PC-3 (cell line): ENCODE data around the gene NEU4. TPM values are rescaled to one million over a fixed set of nuclear protein-coding genes. Genes with fewer than 3 reads are reported as not detected.

ENCODE experiments used
- ATAC-seq: fragments of 200-7000 bp; cut with Tn5 transposase; 2 replicates; pipeline ENCODE4 v1.9.1; 2020; ENCODE audit warnings: mild to moderate bottlenecking, moderate library complexity
- BruUV-seq: library from RNA; stranded (reverse); fragments of 400-500 nt; replicated peaks from 2 replicates; lab custom pipeline; 2021; lab: Mats Ljungman, UMichigan
- CTCF ChIA-PET: fragments of 300-600 bp; sonication (Branson Sonifier 250); formaldehyde crosslinking; loops from one replicate; lab custom pipeline; 2022; ENCODE audit warnings: antibody characterized with exemption; lab: Charles Lee
- POLR2A ChIA-PET: fragments of 300-600 bp; sonication (Branson Sonifier 250); formaldehyde crosslinking; loops from one replicate; lab custom pipeline; 2022; ENCODE audit warnings: antibody characterized with exemption; ENCODE audit not compliant: unreplicated experiment; lab: Charles Lee
- DNase-seq: peaks from one replicate; pipeline ENCODE4 v3.0.0-alpha.2; 2015
- H2AFZ ChIP-seq: fragments of 300-600 bp; sonication (generic); 2 replicates; pipeline ENCODE4 v1.6.0; 2016; ENCODE audit warnings: antibody characterized with exemption, low read length
- H3F3A ChIP-seq: fragments of 300-600 bp; sonication (generic); one replicate; pipeline ENCODE4 v1.6.0; 2017; ENCODE audit warnings: antibody characterized with exemption, low read length, control low read depth, mild to moderate bottlenecking; ENCODE audit not compliant: unreplicated experiment
- H3K27ac ChIP-seq: fragments of 300-600 bp; sonication (generic); 2 replicates; pipeline ENCODE4 v1.5.1; 2016; ENCODE audit warnings: mild to moderate bottlenecking, low read length
- H3K27me3 ChIP-seq: fragments of 300-600 bp; sonication (generic); 2 replicates; pipeline ENCODE4 v1.6.1; 2016; ENCODE audit warnings: low read length, mixed read lengths
- H3K36me3 ChIP-seq: fragments of 300-600 bp; sonication (generic); 2 replicates; pipeline ENCODE4 v1.6.1; 2016; ENCODE audit warnings: low read depth, mixed run types, low read length, mixed read lengths
- H3K4me1 ChIP-seq: fragments of 300-600 bp; sonication (generic); 2 replicates; pipeline ENCODE4 v1.5.1; 2016; ENCODE audit warnings: low read length; ENCODE audit not compliant: insufficient read depth
- H3K4me2 ChIP-seq: fragments of 300-600 bp; sonication (generic); 2 replicates; pipeline ENCODE4 v1.6.0; 2016; ENCODE audit warnings: low read length
- H3K4me3 ChIP-seq: fragments of 300-600 bp; sonication (generic); 2 replicates; pipeline ENCODE4 v1.5.1; 2016; ENCODE audit warnings: mild to moderate bottlenecking, low read length, mixed read lengths
- H3K79me2 ChIP-seq: fragments of 300-600 bp; sonication (generic); 2 replicates; pipeline ENCODE4 v1.6.1; 2017; ENCODE audit warnings: low read length, mixed read lengths
- H3K9ac ChIP-seq: fragments of 300-600 bp; sonication (generic); 2 replicates; pipeline ENCODE4 v1.6.0; 2016; ENCODE audit warnings: mild to moderate bottlenecking, low read length
- H3K9me2 ChIP-seq: fragments of 300-600 bp; sonication (generic); replicated peaks from 2 replicates; pipeline ENCODE4 v1.6.1; 2016; ENCODE audit warnings: mixed run types, low read length, mixed read lengths
- H3K9me3 ChIP-seq: fragments of 300-600 bp; sonication (generic); 2 replicates; pipeline ENCODE4 v1.6.1; 2016; ENCODE audit warnings: low read length, mixed read lengths
- H4K20me1 ChIP-seq: fragments of 300-600 bp; sonication (generic); 2 replicates; pipeline ENCODE4 v1.6.1; 2016; ENCODE audit warnings: low read length, mixed read lengths
- EZH2 ChIP-seq: fragments of 300-600 bp; sonication (generic); IDR thresholded peaks from one replicate; pipeline ENCODE4 v1.6.1; 2017; ENCODE audit warnings: antibody characterized with exemption, mild to moderate bottlenecking, low read length; ENCODE audit not compliant: unreplicated experiment
- EZH2phosphoT487 ChIP-seq: fragments of 300-600 bp; sonication (generic); IDR thresholded peaks from 2 replicates; pipeline ENCODE4 v1.6.1; 2018; ENCODE audit warnings: mild to moderate bottlenecking, antibody characterized with exemption, low read length, borderline replicate concordance
- intact Hi-C: fragments of 100-400 bp; cut with micrococcal nuclease; formaldehyde crosslinking; loops from 2 replicates; pipeline ENCODE4 v1.9.0; 2023
- total RNA-seq: library from RNA; depleted of rRNA; stranded (reverse); fragments of >200 nt; gene quantifications from 2 replicates; pipeline ENCODE4 v1.2.3, GENCODE V29; 2014
- TF ChIP-seq, protein P1 (sequence below): fragments of 300-600 bp; sonication (generic); conservative IDR thresholded peaks from 2 replicates; pipeline ENCODE4 v1.5.1; 2017; ENCODE audit warnings: antibody characterized with exemption, low read depth, mild to moderate bottlenecking, low read length

NEU4 gene
- total RNA-seq, 1 experiment from 2014 or later: not detected

DNA sequence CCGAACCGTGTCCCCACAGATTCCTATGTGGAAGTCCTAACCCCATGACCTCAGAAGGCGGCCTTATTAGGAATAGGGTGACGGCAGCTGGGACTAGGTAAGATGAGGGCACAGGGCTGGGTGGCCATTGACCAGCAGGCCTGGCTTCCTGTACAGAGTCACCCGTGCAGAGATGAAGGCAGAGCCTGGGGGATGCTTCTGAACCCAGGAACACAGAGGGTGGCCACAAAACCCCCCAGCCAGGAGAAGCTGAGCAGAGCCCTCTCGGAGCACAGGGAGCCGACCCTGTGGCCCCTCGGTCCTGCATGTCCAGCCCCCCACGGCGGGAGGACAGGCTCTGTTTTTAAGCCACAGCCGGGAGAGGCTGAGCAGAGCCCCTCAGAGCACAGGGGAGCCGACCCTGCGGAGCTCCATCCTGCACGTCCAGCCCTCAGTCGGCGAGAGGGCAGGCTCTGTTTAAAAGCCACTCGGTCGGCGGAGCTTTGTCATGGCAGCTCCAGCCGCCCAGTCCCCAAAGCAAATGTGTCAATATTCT is 47.0 kb downstream of the NEU4 start:
- H3K4me2 ChIP-seq: no peak overlapping the region
- H2AFZ ChIP-seq: no peak overlapping the region
- no peaks in the 10 kb centered on the region; the same call in 1 of the 2 replicates for H3K4me1 ChIP-seq
- no peak overlapping the region for H3K27ac ChIP-seq
- DNase-seq (no peak), ATAC-seq (no peak)
- BruUV-seq: no TSS peak
- no peak overlapping the region for H3K9ac ChIP-seq
- intact Hi-C loops: no loop called here
- H3K4me3 ChIP-seq: no peak overlapping the region
- H3K36me3 ChIP-seq: no peaks in the 10 kb centered on the region
- no peaks in the 10 kb centered on the region for H3F3A ChIP-seq
- ChIA-PET POLR2A (no interaction called here), CTCF (no interaction called here)
- TF ChIP-seq EZH2phosphoT487: no peak
- H4K20me1 ChIP-seq: no peaks in the 10 kb centered on the region
- no peaks in the 10 kb centered on the region for H3K9me2 ChIP-seq
- no peaks in the 10 kb centered on the region for H3K27me3 ChIP-seq
- no peaks in the 10 kb centered on the region for H3K79me2 ChIP-seq
- no peaks in the 10 kb centered on the region for H3K9me3 ChIP-seq

DNA sequence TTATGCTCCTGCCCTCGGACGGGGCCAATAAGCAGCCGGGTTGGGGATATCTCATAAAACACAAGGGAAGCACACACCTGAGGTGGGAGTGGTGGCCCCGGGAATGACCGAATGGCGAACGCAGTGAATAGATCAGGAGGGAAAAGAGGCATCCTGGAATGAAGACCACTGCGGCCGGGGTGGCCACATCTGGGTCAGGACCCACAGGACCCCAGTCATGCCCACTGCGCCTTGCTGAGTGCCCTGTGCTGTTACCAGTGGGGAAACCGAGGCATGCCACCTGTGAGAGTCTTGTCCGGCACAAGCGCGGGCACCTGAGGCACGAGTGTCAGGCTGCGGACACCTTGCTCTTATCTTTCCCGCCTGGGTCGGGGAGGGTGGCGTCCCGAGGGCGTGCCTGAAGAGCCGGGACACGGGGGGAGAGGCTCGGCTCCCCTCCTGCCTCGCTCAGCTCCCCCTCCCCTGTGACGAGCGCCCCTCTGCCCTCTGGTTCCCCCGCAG is 48.1 kb downstream of the NEU4 start:
- DNase-seq: no peak
- no peak for ATAC-seq
- Histone ChIP-seq H4K20me1 (no peaks in the 10 kb centered on the region), H3F3A (no peaks in the 10 kb centered on the region), H3K9ac (no peak overlapping the region), H3K27me3 (no peaks in the 10 kb centered on the region), H3K27ac (no peak overlapping the region), H3K9me2 (no peaks in the 10 kb centered on the region), H3K4me3 (no peak overlapping the region), H3K9me3 (no peaks in the 10 kb centered on the region), H3K4me2 (no peak overlapping the region), H3K36me3 (no peaks in the 10 kb centered on the region), H3K4me1 (no peaks in the 10 kb centered on the region; the same call in 1 of the 2 replicates), H3K79me2 (no peaks in the 10 kb centered on the region), H2AFZ (no peak overlapping the region)
- TF ChIP-seq EZH2 (no peak), EZH2phosphoT487 (no peak)
- TF ChIP-seq, protein P1, sequence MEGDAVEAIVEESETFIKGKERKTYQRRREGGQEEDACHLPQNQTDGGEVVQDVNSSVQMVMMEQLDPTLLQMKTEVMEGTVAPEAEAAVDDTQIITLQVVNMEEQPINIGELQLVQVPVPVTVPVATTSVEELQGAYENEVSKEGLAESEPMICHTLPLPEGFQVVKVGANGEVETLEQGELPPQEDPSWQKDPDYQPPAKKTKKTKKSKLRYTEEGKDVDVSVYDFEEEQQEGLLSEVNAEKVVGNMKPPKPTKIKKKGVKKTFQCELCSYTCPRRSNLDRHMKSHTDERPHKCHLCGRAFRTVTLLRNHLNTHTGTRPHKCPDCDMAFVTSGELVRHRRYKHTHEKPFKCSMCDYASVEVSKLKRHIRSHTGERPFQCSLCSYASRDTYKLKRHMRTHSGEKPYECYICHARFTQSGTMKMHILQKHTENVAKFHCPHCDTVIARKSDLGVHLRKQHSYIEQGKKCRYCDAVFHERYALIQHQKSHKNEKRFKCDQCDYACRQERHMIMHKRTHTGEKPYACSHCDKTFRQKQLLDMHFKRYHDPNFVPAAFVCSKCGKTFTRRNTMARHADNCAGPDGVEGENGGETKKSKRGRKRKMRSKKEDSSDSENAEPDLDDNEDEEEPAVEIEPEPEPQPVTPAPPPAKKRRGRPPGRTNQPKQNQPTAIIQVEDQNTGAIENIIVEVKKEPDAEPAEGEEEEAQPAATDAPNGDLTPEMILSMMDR: no peak
- CTCF ChIA-PET: no interaction called here
- no TSS peak for BruUV-seq
- intact Hi-C loops: no loop called here
- POLR2A ChIA-PET: no interaction called here

DNA sequence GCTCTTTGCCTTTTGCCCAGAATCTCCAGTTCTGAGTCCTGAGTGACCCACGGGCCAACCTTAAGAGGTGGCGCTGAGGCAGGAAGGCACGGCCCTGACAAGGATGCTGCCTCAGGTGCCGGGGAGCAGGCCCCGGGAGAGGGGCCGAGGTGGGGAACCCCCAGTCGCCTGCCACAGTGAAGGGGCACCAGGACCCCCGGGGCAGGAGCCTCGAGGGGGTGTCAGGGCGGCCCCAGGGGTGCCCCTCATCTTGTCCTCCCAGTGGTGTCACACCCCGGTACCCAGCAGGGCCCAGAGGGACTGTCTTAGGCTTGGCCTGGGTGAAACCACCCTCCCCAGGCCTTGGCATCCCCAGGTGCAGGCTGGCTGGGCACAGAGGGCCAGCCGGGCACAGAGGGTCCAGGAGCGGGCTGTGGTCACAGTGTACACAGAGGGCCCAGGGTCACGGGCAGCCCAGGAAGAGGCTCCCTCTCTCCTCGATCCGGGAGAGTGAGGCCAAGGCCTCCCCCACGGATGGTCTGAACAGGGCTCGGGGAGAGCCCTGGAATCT is 48.7 kb downstream of the NEU4 start:
- no peaks in the 10 kb centered on the region for H3K9me2 ChIP-seq
- no peaks in the 10 kb centered on the region for H3F3A ChIP-seq
- H2AFZ ChIP-seq: no peak overlapping the region
- no TSS peak for BruUV-seq
- H3K79me2 ChIP-seq: no peaks in the 10 kb centered on the region
- H3K4me3 ChIP-seq: no peak overlapping the region
- no peaks in the 10 kb centered on the region for H3K9me3 ChIP-seq
- intact Hi-C loops: no loop called here
- H3K36me3 ChIP-seq: no peaks in the 10 kb centered on the region
- H3K27ac ChIP-seq: no peak overlapping the region
- no peak overlapping the region for H3K4me2 ChIP-seq
- ChIA-PET POLR2A (no interaction called here), CTCF (no interaction called here)
- ATAC-seq: no peak
- H3K27me3 ChIP-seq: no peaks in the 10 kb centered on the region
- H3K4me1 ChIP-seq: no peaks in the 10 kb centered on the region; the same call in 1 of the 2 replicates
- no peak for DNase-seq
- H4K20me1 ChIP-seq: no peaks in the 10 kb centered on the region
- TF ChIP-seq EZH2phosphoT487 (no peak), EZH2 (no peak)
- TF ChIP-seq, protein P1: no peak
- no peak overlapping the region for H3K9ac ChIP-seq
